Liver (tissue), 9 donors: Measurements from ENCODE around the gene HPCAL1. TPM values are rescaled to one million over a fixed set of nuclear protein-coding genes. Genes with fewer than 3 reads are reported as not detected.

Experiments
- DNase-seq: peaks from one replicate; pipeline ENCODE4 v3.0.0-alpha.2; 2017; ENCODE audit warnings: low spot score
- H3K27ac ChIP-seq, 2 donors: one replicate each; pipeline ENCODE4 v1.7.0; 2013; ENCODE audit warnings: inconsistent platforms in 2 of 2, low read length in 2 of 2, control low read depth in 1 of 2, low read depth in 1 of 2, mild to moderate bottlenecking in 1 of 2
- H3K27me3 ChIP-seq, 4 donors: one replicate each; pipeline versions ENCODE4 v1.6.1 to v1.7.0; 2013; ENCODE audit warnings: low read length in 3 of 4, inconsistent platforms in 1 of 4, mild to moderate bottlenecking in 1 of 4, moderate library complexity in 1 of 4; ENCODE audit not compliant: control insufficient read depth in 4 of 4, insufficient read depth in 4 of 4
- H3K36me3 ChIP-seq, 4 donors: one replicate each; pipeline versions ENCODE4 v1.6.1 to v1.7.0; 2013; ENCODE audit warnings: low read length in 3 of 4, mild to moderate bottlenecking in 3 of 4, low read depth in 1 of 4, moderate library complexity in 1 of 4; ENCODE audit not compliant: control insufficient read depth in 4 of 4, insufficient read depth in 3 of 4
- H3K4me1 ChIP-seq, 4 donors: one replicate each; pipeline versions ENCODE4 v1.6.1 to v1.7.0; 2013; ENCODE audit warnings: low read length in 3 of 4, mild to moderate bottlenecking in 3 of 4, moderate library complexity in 1 of 4; ENCODE audit not compliant: control insufficient read depth in 4 of 4, insufficient read depth in 4 of 4
- H3K4me3 ChIP-seq, 3 donors: one replicate each; pipeline versions ENCODE4 v1.6.1 to v1.7.0; 2013; ENCODE audit warnings: low read length in 3 of 3, control low read depth in 1 of 3, low read depth in 1 of 3, mild to moderate bottlenecking in 1 of 3
- H3K9ac ChIP-seq, 2 donors: one replicate each; pipeline ENCODE4 v1.7.0; 2013; ENCODE audit warnings: low read length in 2 of 2, mild to moderate bottlenecking in 2 of 2, moderate library complexity in 2 of 2, control low read depth in 1 of 2, low read depth in 1 of 2
- H3K9me3 ChIP-seq, 4 donors: one replicate each; pipeline versions ENCODE4 v1.6.1 to v1.7.0; 2013; ENCODE audit warnings: low read length in 3 of 4; ENCODE audit not compliant: control insufficient read depth in 4 of 4
- FOXA1 ChIP-seq: IDR thresholded peaks from 2 replicates; pipeline ENCODE4 v1.6.1; 2016; ENCODE audit warnings: antibody characterized with exemption
- FOXA2 ChIP-seq: IDR thresholded peaks from 2 replicates; pipeline ENCODE4 v1.6.1; 2016; ENCODE audit warnings: antibody characterized with exemption
- GABPA ChIP-seq, 2 donors: IDR thresholded peaks in 1 of 2; conservative IDR thresholded peaks in 1 of 2; 2 replicates each; pipeline ENCODE4 v1.6.1; 2016; ENCODE audit warnings: antibody characterized with exemption in 2 of 2, mild to moderate bottlenecking in 1 of 2, moderate library complexity in 1 of 2
- HNF4G ChIP-seq: IDR thresholded peaks from 2 replicates; pipeline ENCODE4 v1.6.1; 2016; ENCODE audit warnings: antibody characterized with exemption
- JUND ChIP-seq, 2 donors: IDR thresholded peaks; 2 replicates each; pipeline ENCODE4 v1.6.1; 2016; ENCODE audit warnings: antibody characterized with exemption in 2 of 2
- NR2F2 ChIP-seq: IDR thresholded peaks from 2 replicates; pipeline ENCODE4 v1.6.1; 2016; ENCODE audit warnings: antibody characterized with exemption
- RAD21 ChIP-seq, 2 donors: IDR thresholded peaks; 2 replicates each; pipeline ENCODE4 v1.6.1; 2016; ENCODE audit warnings: antibody characterized with exemption in 2 of 2, mild to moderate bottlenecking in 2 of 2
- REST ChIP-seq: IDR thresholded peaks from 2 replicates; pipeline ENCODE4 v1.6.1; 2016; ENCODE audit warnings: antibody characterized with exemption, mild to moderate bottlenecking
- RXRA ChIP-seq, 2 donors: IDR thresholded peaks; 2 replicates each; pipeline ENCODE4 v1.6.1; 2017 to 2018; ENCODE audit warnings: antibody characterized with exemption in 2 of 2, mild to moderate bottlenecking in 1 of 2
- TAF1 ChIP-seq: conservative IDR thresholded peaks from 2 replicates; pipeline ENCODE4 v1.6.1; 2016; ENCODE audit warnings: antibody characterized with exemption, mild to moderate bottlenecking
- YY1 ChIP-seq: IDR thresholded peaks from 2 replicates; pipeline ENCODE4 v1.6.1; 2016; ENCODE audit warnings: antibody characterized with exemption, mild to moderate bottlenecking
- WGBS: extraction: QIAGEN DNeasy Blood & Tissue Kit; methylation state at CpG from one replicate; pipeline ENCODE4 v1.1.7; 2013; 5-methylcytosine and 5-hydroxymethylcytosine counted together
- polyA plus RNA-seq, 2 donors: library from polyadenylated mRNA; stranded (reverse) in 1 of 2; unstranded in 1 of 2; fragments of 200-250 nt in 1 of 2; fragments of >200 nt in 1 of 2; fragmentation: Nextera tagmentation in 1 of 2; extraction: Ambion mirVana in 1 of 2; gene quantifications; one replicate each; pipeline versions ENCODE4 v1.2.1 to v1.2.3, GENCODE V29; 2013 to 2015
- total RNA-seq, 2 donors: library from RNA; depleted of rRNA; stranded (reverse); fragments of >200 nt; gene quantifications; one replicate each; pipeline ENCODE4 v1.2.3, GENCODE V29; 2014
- TF ChIP-seq, protein P1 (sequence below): IDR thresholded peaks from 2 replicates; pipeline ENCODE4 v1.6.1; 2016; ENCODE audit warnings: antibody characterized with exemption
- TF ChIP-seq, protein P2 (sequence below): fragments of 150-350 bp; IDR thresholded peaks from 2 replicates; pipeline ENCODE4 v1.5.1; 2017; ENCODE audit warnings: improper control_type of control experiment, low read depth, low read length; ENCODE audit not compliant: missing input control
- TF ChIP-seq, protein P3 (sequence below): IDR thresholded peaks from 2 replicates; pipeline ENCODE4 v1.6.1; 2016; ENCODE audit warnings: antibody characterized with exemption
- TF ChIP-seq, protein P4 (sequence below): IDR thresholded peaks from 2 replicates; pipeline ENCODE4 v1.6.1; 2016; ENCODE audit warnings: antibody characterized with exemption
- donor health status: healthy.
- donor health status: healthy.
- donor health status: healthy.
- donor health status: healthy.
- donor health status: healthy.

HPCAL1 gene
- total and polyA plus RNA-seq, 4 donors = 17.3 to 27.9 (median 22.9) TPM

- Histone ChIP-seq H3K4me1 (peaks cover 0 to 7% (median 3%) of the 10 kb centered on the region in 4 donors), H3K27me3 (no peaks in the 10 kb centered on the region), H3K4me3 (no peak overlapping the region), H3K36me3 (no peaks in the 10 kb centered on the region), H3K9me3 (no peaks in the 10 kb centered on the region), H3K27ac (no peak overlapping the region), H3K9ac (no peak overlapping the region)
- 84% methylated on average over 18 of the region's 18 CpGs for WGBS
- TF ChIP-seq REST (no peak), NR2F2 (no peak), RAD21 (IDR thresholded peaks at IDR 0.05) (no peak), YY1 (no peak), RXRA (IDR thresholded peaks at IDR 0.05) (no peak), HNF4G (no peak), FOXA1 (no peak), GABPA (IDR thresholded peaks at IDR 0.05 in 1 of 2, conservative IDR thresholded peaks at IDR 0.05 in 1 of 2) (no peak), TAF1 (no peak), FOXA2 (no peak), JUND (IDR thresholded peaks at IDR 0.05) (no peak)
- TF ChIP-seq, protein P1, sequence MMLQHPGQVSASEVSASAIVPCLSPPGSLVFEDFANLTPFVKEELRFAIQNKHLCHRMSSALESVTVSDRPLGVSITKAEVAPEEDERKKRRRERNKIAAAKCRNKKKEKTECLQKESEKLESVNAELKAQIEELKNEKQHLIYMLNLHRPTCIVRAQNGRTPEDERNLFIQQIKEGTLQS = no peak
- TF ChIP-seq, protein P2, sequence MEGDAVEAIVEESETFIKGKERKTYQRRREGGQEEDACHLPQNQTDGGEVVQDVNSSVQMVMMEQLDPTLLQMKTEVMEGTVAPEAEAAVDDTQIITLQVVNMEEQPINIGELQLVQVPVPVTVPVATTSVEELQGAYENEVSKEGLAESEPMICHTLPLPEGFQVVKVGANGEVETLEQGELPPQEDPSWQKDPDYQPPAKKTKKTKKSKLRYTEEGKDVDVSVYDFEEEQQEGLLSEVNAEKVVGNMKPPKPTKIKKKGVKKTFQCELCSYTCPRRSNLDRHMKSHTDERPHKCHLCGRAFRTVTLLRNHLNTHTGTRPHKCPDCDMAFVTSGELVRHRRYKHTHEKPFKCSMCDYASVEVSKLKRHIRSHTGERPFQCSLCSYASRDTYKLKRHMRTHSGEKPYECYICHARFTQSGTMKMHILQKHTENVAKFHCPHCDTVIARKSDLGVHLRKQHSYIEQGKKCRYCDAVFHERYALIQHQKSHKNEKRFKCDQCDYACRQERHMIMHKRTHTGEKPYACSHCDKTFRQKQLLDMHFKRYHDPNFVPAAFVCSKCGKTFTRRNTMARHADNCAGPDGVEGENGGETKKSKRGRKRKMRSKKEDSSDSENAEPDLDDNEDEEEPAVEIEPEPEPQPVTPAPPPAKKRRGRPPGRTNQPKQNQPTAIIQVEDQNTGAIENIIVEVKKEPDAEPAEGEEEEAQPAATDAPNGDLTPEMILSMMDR = no peak
- TF ChIP-seq, protein P3, sequence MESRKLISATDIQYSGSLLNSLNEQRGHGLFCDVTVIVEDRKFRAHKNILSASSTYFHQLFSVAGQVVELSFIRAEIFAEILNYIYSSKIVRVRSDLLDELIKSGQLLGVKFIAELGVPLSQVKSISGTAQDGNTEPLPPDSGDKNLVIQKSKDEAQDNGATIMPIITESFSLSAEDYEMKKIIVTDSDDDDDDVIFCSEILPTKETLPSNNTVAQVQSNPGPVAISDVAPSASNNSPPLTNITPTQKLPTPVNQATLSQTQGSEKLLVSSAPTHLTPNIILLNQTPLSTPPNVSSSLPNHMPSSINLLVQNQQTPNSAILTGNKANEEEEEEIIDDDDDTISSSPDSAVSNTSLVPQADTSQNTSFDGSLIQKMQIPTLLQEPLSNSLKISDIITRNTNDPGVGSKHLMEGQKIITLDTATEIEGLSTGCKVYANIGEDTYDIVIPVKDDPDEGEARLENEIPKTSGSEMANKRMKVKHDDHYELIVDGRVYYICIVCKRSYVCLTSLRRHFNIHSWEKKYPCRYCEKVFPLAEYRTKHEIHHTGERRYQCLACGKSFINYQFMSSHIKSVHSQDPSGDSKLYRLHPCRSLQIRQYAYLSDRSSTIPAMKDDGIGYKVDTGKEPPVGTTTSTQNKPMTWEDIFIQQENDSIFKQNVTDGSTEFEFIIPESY = no peak
- TF ChIP-seq, protein P4, sequence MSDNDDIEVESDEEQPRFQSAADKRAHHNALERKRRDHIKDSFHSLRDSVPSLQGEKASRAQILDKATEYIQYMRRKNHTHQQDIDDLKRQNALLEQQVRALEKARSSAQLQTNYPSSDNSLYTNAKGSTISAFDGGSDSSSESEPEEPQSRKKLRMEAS = no peak
- DNase-seq = no peak
Observed at GRCh38 chr2:10255189-10256030, 47.3 kb upstream of the HPCAL1 start.
